Endodermal cell (in vitro differentiated cells): ENCODE results near the gene ROR1. TPM values are rescaled to one million over a fixed set of nuclear protein-coding genes. Genes with fewer than 3 reads are reported as not detected.

Experiments
- DNase-seq: peaks from one replicate; pipeline ENCODE4 v3.0.0-alpha.2; 2017
- H3K27ac ChIP-seq: 2 replicates; pipeline ENCODE4 v1.5.1; 2013; ENCODE audit warnings: mild to moderate bottlenecking, low read depth, low read length, moderate library complexity
- H3K27me3 ChIP-seq: 2 replicates; pipeline ENCODE4 v1.6.1; 2013; ENCODE audit warnings: mild to moderate bottlenecking, low read length, moderate library complexity; ENCODE audit not compliant: insufficient read depth, control insufficient read depth, poor library complexity, severe bottlenecking
- H3K36me3 ChIP-seq: 2 replicates; pipeline ENCODE4 v1.7.0; 2013; ENCODE audit warnings: mild to moderate bottlenecking, low read length, moderate library complexity; ENCODE audit not compliant: control insufficient read depth, insufficient read depth
- H3K4me1 ChIP-seq: one replicate; pipeline ENCODE4 v1.7.0; 2013; ENCODE audit warnings: low read length; ENCODE audit not compliant: control insufficient read depth, insufficient read depth
- H3K4me3 ChIP-seq: 2 replicates; pipeline ENCODE4 v1.5.1; 2013; ENCODE audit warnings: mild to moderate bottlenecking, low read length, moderate library complexity
- H3K9ac ChIP-seq: 2 replicates; pipeline ENCODE4 v1.6.1; 2013; ENCODE audit warnings: mild to moderate bottlenecking, low read length, moderate library complexity; ENCODE audit not compliant: poor library complexity, severe bottlenecking; ENCODE audit errors: extremely low read depth
- H3K9me3 ChIP-seq: 2 replicates; pipeline ENCODE4 v1.6.1; 2013; ENCODE audit warnings: mild to moderate bottlenecking, low read length, moderate library complexity; ENCODE audit not compliant: control insufficient read depth
- H3K27ac Mint-ChIP-seq: 2 replicates; pipeline ENCODE4 v1.8.0; 2020; ENCODE audit warnings: mixed read lengths
- H3K27me3 Mint-ChIP-seq: 2 replicates; pipeline ENCODE4 v1.8.0; 2021; ENCODE audit warnings: mild to moderate bottlenecking, mixed read lengths; ENCODE audit not compliant: insufficient read depth
- H3K36me3 Mint-ChIP-seq: 2 replicates; pipeline ENCODE4 v1.8.0; 2020; ENCODE audit warnings: low read depth, mixed read lengths
- H3K4me1 Mint-ChIP-seq: 2 replicates; pipeline ENCODE4 v1.8.0; 2020; ENCODE audit warnings: mixed read lengths
- H3K4me3 Mint-ChIP-seq: 2 replicates; pipeline ENCODE4 v1.8.0; 2020; ENCODE audit warnings: mild to moderate bottlenecking, moderate library complexity, mixed read lengths
- H3K9me3 Mint-ChIP-seq: 2 replicates; pipeline ENCODE4 v1.8.0; 2020; ENCODE audit warnings: mild to moderate bottlenecking, mixed read lengths
- WGBS, 2 experiments: methylation state at CpG; one replicate each; pipeline versions ENCODE4 v1.1.5 to v1.1.7; 2013; ENCODE audit warnings: missing lambda C conversion rate in 2 of 2, mixed read lengths in 1 of 2; ENCODE audit not compliant: insufficient coverage in 1 of 2, insufficient read length in 1 of 2; 5-methylcytosine and 5-hydroxymethylcytosine counted together
- total RNA-seq, 2 donors: library from RNA; stranded (reverse); fragmentation: NEBNext Ultra II Directional in 1 of 2; extraction: Animal tissue kit (Norgen Biotek cat#: 25700) in 1 of 2; gene quantifications; 2 replicates in 1 of 2; 3 replicates in 1 of 2; pipeline ENCODE4 v1.2.1, GENCODE V29; 2021
- TF ChIP-seq, protein P1 (sequence below): fragments of 200-600 bp; sonication (generic); conservative IDR thresholded peaks from 2 replicates; pipeline ENCODE4 v1.5.0; 2021; ENCODE audit warnings: antibody characterized with exemption, mild to moderate bottlenecking

The ROR1 gene
- total RNA-seq, 2 donors from 2014 or later = 77.4 to 77.9 TPM

DNA sequence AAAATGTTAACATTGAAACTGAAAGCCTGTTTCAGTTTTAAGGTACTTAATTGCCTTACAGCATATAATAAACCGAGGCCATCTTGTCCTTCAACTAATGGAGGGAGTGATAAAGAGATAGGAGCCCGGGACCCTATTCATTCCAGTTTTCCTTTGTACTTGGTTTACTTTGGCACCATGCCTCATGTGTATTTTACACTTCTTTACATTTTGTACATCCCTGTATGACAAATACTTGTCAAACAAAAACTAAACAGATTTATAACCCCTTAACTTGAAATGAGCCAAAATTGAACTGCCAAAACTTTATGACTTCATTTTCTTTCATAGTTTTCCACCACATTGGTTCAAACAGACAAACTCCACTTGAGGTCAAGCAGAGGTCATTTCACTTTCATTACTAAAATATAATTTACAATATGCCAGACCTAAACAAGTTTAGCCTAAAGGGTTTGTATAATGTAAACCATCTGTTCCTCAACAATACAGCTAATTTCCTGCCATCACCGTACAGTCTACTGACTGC, 398.7 kb downstream of the ROR1 start:
- Histone ChIP-seq H3K27ac (no peak overlapping the region), H3K36me3 (peaks cover 58% of the 10 kb centered on the region), H3K9ac (no peak overlapping the region), H3K9me3 (peaks cover 27% of the 10 kb centered on the region), H3K27me3 (no peaks in the 10 kb centered on the region), H3K4me3 (no peak overlapping the region), H3K4me1 (no peaks in the 10 kb centered on the region)
- Mint-ChIP-seq H3K27me3 (no peaks in the 10 kb centered on the region), H3K36me3 (peaks cover 73% of the 10 kb centered on the region), H3K27ac (no peak overlapping the region), H3K4me1 (peaks cover 20% of the 10 kb centered on the region), H3K4me3 (no peak overlapping the region), H3K9me3 (peaks cover 28% of the 10 kb centered on the region)
- TF ChIP-seq, protein P1, sequence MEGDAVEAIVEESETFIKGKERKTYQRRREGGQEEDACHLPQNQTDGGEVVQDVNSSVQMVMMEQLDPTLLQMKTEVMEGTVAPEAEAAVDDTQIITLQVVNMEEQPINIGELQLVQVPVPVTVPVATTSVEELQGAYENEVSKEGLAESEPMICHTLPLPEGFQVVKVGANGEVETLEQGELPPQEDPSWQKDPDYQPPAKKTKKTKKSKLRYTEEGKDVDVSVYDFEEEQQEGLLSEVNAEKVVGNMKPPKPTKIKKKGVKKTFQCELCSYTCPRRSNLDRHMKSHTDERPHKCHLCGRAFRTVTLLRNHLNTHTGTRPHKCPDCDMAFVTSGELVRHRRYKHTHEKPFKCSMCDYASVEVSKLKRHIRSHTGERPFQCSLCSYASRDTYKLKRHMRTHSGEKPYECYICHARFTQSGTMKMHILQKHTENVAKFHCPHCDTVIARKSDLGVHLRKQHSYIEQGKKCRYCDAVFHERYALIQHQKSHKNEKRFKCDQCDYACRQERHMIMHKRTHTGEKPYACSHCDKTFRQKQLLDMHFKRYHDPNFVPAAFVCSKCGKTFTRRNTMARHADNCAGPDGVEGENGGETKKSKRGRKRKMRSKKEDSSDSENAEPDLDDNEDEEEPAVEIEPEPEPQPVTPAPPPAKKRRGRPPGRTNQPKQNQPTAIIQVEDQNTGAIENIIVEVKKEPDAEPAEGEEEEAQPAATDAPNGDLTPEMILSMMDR = no peak
- 97 to 100% methylated on average over 1 to 3 of the region's 3 CpGs for WGBS, 2 experiments
- no peak for DNase-seq

DNA sequence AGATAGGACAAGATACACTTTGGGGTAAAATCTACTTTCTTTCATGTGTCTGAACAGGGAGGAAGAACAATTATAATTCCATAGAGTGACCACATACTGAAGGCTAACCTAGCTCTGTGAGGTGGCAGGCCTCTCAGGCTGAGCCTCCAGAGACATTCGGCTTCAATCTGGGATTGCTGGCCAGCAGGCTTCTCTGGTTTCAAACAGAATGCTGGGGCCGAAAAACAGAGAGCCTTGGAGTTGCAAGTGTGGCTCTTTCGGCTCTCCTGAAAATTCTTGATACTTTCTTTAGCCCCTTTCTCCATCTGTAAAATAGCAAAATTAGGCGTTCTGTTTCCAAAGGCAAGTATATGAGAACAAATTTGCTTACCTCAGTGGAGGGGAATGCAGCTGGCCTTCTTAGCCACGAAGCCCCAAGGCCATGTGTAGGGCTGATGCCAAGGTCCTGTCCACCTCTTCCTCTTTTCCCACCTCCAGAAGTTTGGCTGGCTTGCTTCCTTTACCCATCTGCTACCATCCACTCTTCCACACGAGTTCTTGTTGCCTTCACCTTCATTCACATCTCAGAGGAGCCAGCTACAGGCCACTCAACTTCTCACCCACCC, 399.6 kb downstream of the ROR1 start:
- H3K27me3 Mint-ChIP-seq = no peaks in the 10 kb centered on the region
- DNase-seq = no peak
- peak overlapping the region; percentile 10 for H3K27ac Mint-ChIP-seq

DNA sequence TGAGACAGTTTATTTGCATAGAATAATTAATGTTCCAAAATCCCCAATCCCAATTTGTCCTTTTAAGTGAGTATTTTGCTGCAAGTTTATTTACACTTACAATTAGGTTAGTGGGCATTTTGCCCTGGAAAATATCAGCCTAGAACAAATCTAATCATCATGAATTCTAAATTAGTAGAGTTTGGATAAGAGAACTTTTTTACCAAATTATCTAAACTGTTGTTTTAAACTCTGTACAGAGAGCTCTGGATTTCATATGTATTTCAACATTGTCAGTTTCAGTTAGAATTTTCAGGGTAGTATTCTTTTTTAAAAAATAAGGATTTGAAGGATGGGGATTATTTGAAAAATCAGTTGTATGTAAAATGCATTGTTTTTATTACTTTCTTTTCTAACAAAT, 401.8 kb downstream of the ROR1 start:
- no peak overlapping the region for H3K27ac ChIP-seq
- H3K27me3 ChIP-seq = no peaks in the 10 kb centered on the region
- TF ChIP-seq, protein P1 = no peak
- H3K4me3 ChIP-seq = no peak overlapping the region
- H3K9me3 ChIP-seq = no peaks in the 10 kb centered on the region
- H3K9ac ChIP-seq = no peak overlapping the region
- peaks cover 54% of the 10 kb centered on the region for H3K36me3 ChIP-seq
- peaks cover 19% of the 10 kb centered on the region for H3K4me1 Mint-ChIP-seq
- H3K4me3 Mint-ChIP-seq = no peak overlapping the region
- no peaks in the 10 kb centered on the region for H3K27me3 Mint-ChIP-seq
- peaks cover 5% of the 10 kb centered on the region for H3K9me3 Mint-ChIP-seq
- no peak for DNase-seq
- no peak overlapping the region for H3K27ac Mint-ChIP-seq
- peaks cover 61% of the 10 kb centered on the region for H3K36me3 Mint-ChIP-seq
- no peaks in the 10 kb centered on the region for H3K4me1 ChIP-seq

More for the DNA sequence above, 399.6 kb downstream of the ROR1 start:
- peaks cover 57% of the 10 kb centered on the region for H3K36me3 ChIP-seq
- Mint-ChIP-seq H3K36me3 (peaks cover 73% of the 10 kb centered on the region), H3K9me3 (peaks cover 27% of the 10 kb centered on the region), H3K4me3 (no peak overlapping the region), H3K4me1 (peaks cover 20% of the 10 kb centered on the region)
- H3K27me3 ChIP-seq = no peaks in the 10 kb centered on the region
- H3K9me3 ChIP-seq = peaks cover 19% of the 10 kb centered on the region
- H3K4me1 ChIP-seq = no peaks in the 10 kb centered on the region
- H3K9ac ChIP-seq = no peak overlapping the region
- TF ChIP-seq, protein P1 = no peak
- H3K4me3 ChIP-seq = no peak overlapping the region
- H3K27ac ChIP-seq = no peak overlapping the region
- 92 to 95% methylated on average over 5 to 6 of the region's 6 CpGs for WGBS, 2 experiments
